Smooth muscle cell (in vitro differentiated cells): ENCODE results near the gene TAS2R10. TPM values are rescaled to one million over a fixed set of nuclear protein-coding genes. Genes with fewer than 3 reads are reported as not detected.

Experiments used
- DNase-seq: peaks from one replicate; lab custom pipeline; 2025; ENCODE audit not compliant: unreplicated experiment; lab: John Stamatoyannopoulos, UW
- H2AFZ ChIP-seq: fragments of 200-600 bp; sonication (generic); 2 replicates; pipeline ENCODE4 v1.6.0; 2016; ENCODE audit warnings: antibody characterized with exemption, low read depth, mild to moderate bottlenecking
- H3F3A ChIP-seq: fragments of 200-600 bp; sonication (generic); 2 replicates; pipeline ENCODE4 v1.6.0; 2017; ENCODE audit warnings: antibody characterized with exemption, low read depth
- H3K27ac ChIP-seq: fragments of 200-600 bp; sonication (generic); 2 replicates; pipeline ENCODE4 v1.5.1; 2016; ENCODE audit warnings: low read depth, mild to moderate bottlenecking
- H3K27me3 ChIP-seq: fragments of 200-600 bp; sonication (generic); 2 replicates; pipeline ENCODE4 v1.6.1; 2016; ENCODE audit warnings: low read depth, mild to moderate bottlenecking
- H3K36me3 ChIP-seq: fragments of 200-600 bp; sonication (generic); 2 replicates; pipeline ENCODE4 v1.5.1; 2016; ENCODE audit warnings: low read depth
- H3K4me1 ChIP-seq: fragments of 200-600 bp; sonication (generic); 2 replicates; pipeline ENCODE4 v1.5.1; 2016; ENCODE audit warnings: low read depth
- H3K4me2 ChIP-seq: fragments of 200-600 bp; sonication (generic); 2 replicates; pipeline ENCODE4 v1.6.0; 2016; ENCODE audit warnings: mild to moderate bottlenecking
- H3K4me3 ChIP-seq: fragments of 200-600 bp; sonication (generic); 2 replicates; pipeline ENCODE4 v1.5.1; 2016; ENCODE audit warnings: mild to moderate bottlenecking
- H3K79me2 ChIP-seq: fragments of 200-600 bp; sonication (generic); 2 replicates; pipeline ENCODE4 v1.6.0; 2016; ENCODE audit warnings: low read depth, mild to moderate bottlenecking
- H3K9ac ChIP-seq: fragments of 200-600 bp; sonication (generic); 2 replicates; pipeline ENCODE4 v1.6.0; 2016; ENCODE audit warnings: low read depth
- H3K9me3 ChIP-seq: fragments of 200-600 bp; sonication (generic); replicated peaks from 2 replicates; pipeline ENCODE4 v1.5.1; 2016; ENCODE audit warnings: low read depth
- H4K20me1 ChIP-seq: fragments of 200-600 bp; sonication (generic); 2 replicates; pipeline ENCODE4 v1.6.0; 2016; ENCODE audit warnings: low read depth
- WGBS: methylation state at CpG from one replicate; pipeline ENCODE4 v1.1.7; 2016; ENCODE audit warnings: low lambda C conversion rate; 5-methylcytosine and 5-hydroxymethylcytosine counted together
- polyA plus RNA-seq: library from polyadenylated mRNA; unstranded; fragments of >200 nt; fragmentation: Nextera tagmentation; extraction: Ambion mirVana; gene quantifications from 2 replicates; pipeline ENCODE4 v1.2.1, GENCODE V29; 2016
- total RNA-seq: library from RNA; depleted of rRNA; stranded (reverse); fragments of >200 nt; gene quantifications from 2 replicates; pipeline ENCODE4 v1.2.3, GENCODE V29; 2014
- TF ChIP-seq, protein P1 (sequence below): fragments of 200-600 bp; sonication (generic); IDR thresholded peaks from 2 replicates; pipeline ENCODE4 v1.5.1; 2017; ENCODE audit warnings: borderline replicate concordance, mild to moderate bottlenecking, antibody characterized with exemption; ENCODE audit not compliant: insufficient read depth, poor library complexity, severe bottlenecking

TAS2R10 gene
- total and polyA plus RNA-seq, 2 experiments from 2014 or later, result 0.50 to 8.4 TPM

DNA sequence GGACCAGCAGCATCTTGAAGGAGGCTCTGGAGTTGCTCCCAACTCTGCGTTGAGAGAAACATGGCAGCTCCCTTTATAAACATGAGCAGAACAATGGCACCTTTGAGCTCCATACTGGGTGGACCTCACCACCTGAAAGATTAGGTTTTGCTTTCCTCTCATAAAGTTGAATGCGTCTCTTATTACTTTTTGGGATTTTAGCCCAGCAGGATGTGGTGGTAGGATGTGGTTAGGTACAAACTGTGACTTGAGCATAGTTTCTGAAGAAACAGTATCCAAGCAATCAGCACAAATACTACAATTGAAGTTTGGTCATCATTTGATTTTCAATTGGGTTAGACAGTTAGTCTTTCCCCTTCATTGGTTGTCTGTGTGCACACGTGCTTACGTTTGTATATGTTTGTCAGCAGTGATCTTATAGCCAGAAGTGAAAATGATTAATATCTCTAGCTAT is 23.3 kb upstream of the TAS2R10 start, which contains the start of gene PRR4:
PRR4 (minus strand) TSS at position 51 of the 454 bp plus-strand sequence; CDS start at position 13, 38 bp downstream.
- no peak within 1 kb of the TSS for H2AFZ ChIP-seq
- H3K79me2 ChIP-seq, result no peaks in the 10 kb centered on the region
- TF ChIP-seq, protein P1, sequence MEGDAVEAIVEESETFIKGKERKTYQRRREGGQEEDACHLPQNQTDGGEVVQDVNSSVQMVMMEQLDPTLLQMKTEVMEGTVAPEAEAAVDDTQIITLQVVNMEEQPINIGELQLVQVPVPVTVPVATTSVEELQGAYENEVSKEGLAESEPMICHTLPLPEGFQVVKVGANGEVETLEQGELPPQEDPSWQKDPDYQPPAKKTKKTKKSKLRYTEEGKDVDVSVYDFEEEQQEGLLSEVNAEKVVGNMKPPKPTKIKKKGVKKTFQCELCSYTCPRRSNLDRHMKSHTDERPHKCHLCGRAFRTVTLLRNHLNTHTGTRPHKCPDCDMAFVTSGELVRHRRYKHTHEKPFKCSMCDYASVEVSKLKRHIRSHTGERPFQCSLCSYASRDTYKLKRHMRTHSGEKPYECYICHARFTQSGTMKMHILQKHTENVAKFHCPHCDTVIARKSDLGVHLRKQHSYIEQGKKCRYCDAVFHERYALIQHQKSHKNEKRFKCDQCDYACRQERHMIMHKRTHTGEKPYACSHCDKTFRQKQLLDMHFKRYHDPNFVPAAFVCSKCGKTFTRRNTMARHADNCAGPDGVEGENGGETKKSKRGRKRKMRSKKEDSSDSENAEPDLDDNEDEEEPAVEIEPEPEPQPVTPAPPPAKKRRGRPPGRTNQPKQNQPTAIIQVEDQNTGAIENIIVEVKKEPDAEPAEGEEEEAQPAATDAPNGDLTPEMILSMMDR, result no peak
- peaks cover 4% of the 10 kb centered on the region for H3K36me3 ChIP-seq
- no peak within 1 kb of the TSS for H3K9ac ChIP-seq
- H3K9me3 ChIP-seq, result no peaks in the 10 kb centered on the region
- no peak within 1 kb of the TSS for H3K4me3 ChIP-seq
- H3K27me3 ChIP-seq, result no peaks in the 10 kb centered on the region
- 97% methylated on average over 4 of the region's 4 CpGs for WGBS
- H4K20me1 ChIP-seq, result no peaks in the 10 kb centered on the region
- H3K4me2 ChIP-seq, result no peak within 1 kb of the TSS
- H3F3A ChIP-seq, result no peaks in the 10 kb centered on the region
- H3K4me1 ChIP-seq, result no peaks in the 10 kb centered on the region
- H3K27ac ChIP-seq, result no peak within 1 kb of the TSS
- no peak for DNase-seq

DNA sequence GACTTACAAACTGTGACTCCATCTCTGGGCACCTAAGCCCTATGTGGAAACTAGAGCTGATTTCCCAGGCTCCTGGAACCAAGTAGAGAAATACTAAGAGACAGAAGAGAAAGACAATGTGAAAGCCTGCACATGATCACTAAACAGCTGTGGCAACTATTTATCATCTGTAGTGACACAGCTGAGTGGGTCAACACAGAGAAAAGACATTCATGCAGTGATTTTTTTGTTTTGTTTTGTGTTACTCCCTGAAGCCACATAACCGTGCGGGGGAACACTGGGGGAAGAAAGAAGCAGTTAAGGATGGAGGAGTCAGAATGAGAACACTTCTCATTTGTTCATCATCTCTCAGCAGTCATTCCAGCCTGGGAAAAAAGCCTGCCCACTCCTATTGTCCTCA is 21.6 kb upstream of the TAS2R10 start:
- peaks cover 4% of the 10 kb centered on the region for H3K36me3 ChIP-seq
- no peaks in the 10 kb centered on the region for H3K27me3 ChIP-seq
- no peaks in the 10 kb centered on the region for H3K79me2 ChIP-seq
- no peak overlapping the region for H2AFZ ChIP-seq
- H3F3A ChIP-seq, result no peaks in the 10 kb centered on the region
- TF ChIP-seq, protein P1, result no peak
- no peak for DNase-seq
- H3K4me3 ChIP-seq, result no peak overlapping the region
- H4K20me1 ChIP-seq, result no peaks in the 10 kb centered on the region
- H3K27ac ChIP-seq, result no peak overlapping the region
- WGBS, result 44% methylated on average over 2 of the region's 2 CpGs
- no peak overlapping the region for H3K9ac ChIP-seq
- no peaks in the 10 kb centered on the region for H3K4me1 ChIP-seq
- no peaks in the 10 kb centered on the region for H3K9me3 ChIP-seq
- no peak overlapping the region for H3K4me2 ChIP-seq

DNA sequence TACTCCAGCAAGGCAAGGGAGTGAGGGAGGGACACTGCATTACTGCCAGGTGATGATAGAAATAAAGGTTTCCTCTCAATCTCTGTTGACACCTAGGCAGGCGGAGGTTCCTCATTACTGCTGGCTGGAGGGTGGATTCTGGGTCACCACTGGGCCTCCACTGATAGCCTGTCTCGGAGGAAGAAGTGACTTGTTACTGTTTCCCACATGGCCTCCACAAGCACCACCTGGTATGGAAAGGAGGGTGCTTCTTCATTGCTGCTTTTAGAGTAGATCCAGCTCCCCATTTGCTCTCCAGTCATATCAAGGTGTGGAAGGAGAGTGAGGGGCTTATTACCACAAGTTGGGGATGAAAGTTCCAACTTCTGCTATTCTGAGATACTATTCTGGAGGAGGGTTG is 16.7 kb upstream of the TAS2R10 start:
- no peak overlapping the region for H3K9ac ChIP-seq
- TF ChIP-seq, protein P1, result no peak
- no peaks in the 10 kb centered on the region for H3K27me3 ChIP-seq
- H3K36me3 ChIP-seq, result peaks cover 4% of the 10 kb centered on the region
- 100% methylated on average over 2 of the region's 2 CpGs for WGBS
- H3K4me1 ChIP-seq, result no peaks in the 10 kb centered on the region
- DNase-seq, result no peak
- H3K9me3 ChIP-seq, result no peaks in the 10 kb centered on the region
- no peaks in the 10 kb centered on the region for H3F3A ChIP-seq
- H3K4me3 ChIP-seq, result no peak overlapping the region
- no peaks in the 10 kb centered on the region for H3K79me2 ChIP-seq
- H3K27ac ChIP-seq, result no peak overlapping the region
- no peak overlapping the region for H3K4me2 ChIP-seq
- no peaks in the 10 kb centered on the region for H4K20me1 ChIP-seq
- no peak overlapping the region for H2AFZ ChIP-seq

DNA sequence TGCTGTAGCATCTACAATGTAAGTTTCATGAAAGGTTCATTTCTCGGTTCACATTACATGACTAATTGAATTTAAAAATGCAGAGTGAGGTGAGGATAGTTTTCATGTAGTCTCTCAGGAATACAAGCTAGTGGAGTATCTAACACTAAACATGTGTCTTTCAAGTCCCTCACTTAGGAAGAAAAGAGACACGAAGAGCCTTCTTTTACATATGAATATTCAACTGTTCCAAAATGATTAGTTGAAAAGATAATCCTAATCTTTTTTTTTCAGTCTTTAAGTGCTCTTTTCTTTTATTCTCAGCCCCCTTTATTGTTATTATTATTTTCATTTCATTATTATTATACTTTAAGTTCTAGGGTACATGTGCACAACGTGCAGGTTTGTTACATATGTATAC is 12.3 kb upstream of the TAS2R10 start:
- no peak overlapping the region for H3K4me3 ChIP-seq
- H3K27ac ChIP-seq, result no peak overlapping the region
- H3K4me2 ChIP-seq, result no peak overlapping the region
- TF ChIP-seq, protein P1, result no peak
- H3K9me3 ChIP-seq, result no peaks in the 10 kb centered on the region
- no peaks in the 10 kb centered on the region for H3K36me3 ChIP-seq
- no peaks in the 10 kb centered on the region for H3F3A ChIP-seq
- no peak for DNase-seq
- H3K27me3 ChIP-seq, result no peaks in the 10 kb centered on the region
- H2AFZ ChIP-seq, result no peak overlapping the region
- H3K4me1 ChIP-seq, result no peaks in the 10 kb centered on the region
- H3K9ac ChIP-seq, result no peak overlapping the region
- no peaks in the 10 kb centered on the region for H4K20me1 ChIP-seq
- H3K79me2 ChIP-seq, result no peaks in the 10 kb centered on the region
- 80% methylated on average over 3 of the region's 3 CpGs for WGBS
